GM10266 (cell line): ENCODE measurements around the gene BSND.

Experiments
- DNase-seq: peaks from one replicate; pipeline ENCODE4 v3.0.0; 2012; ENCODE audit errors: extremely low spot score
- CTCF ChIP-seq: IDR thresholded peaks from 2 replicates; pipeline ENCODE4 v1.5.1; 2012; ENCODE audit warnings: mild to moderate bottlenecking, low read depth; ENCODE audit not compliant: control insufficient read depth, insufficient read depth; ENCODE audit errors: missing control alignments

The BSND gene

GRCh38 chr1:55049271-55049913 lies 50.7 kb downstream of the BSND start:
- DNase-seq = no peak
- no peak for TF ChIP-seq CTCF

GRCh38 chr1:55049914-55050278 lies 51.2 kb downstream of the BSND start:
- DNase-seq = no peak
- TF ChIP-seq CTCF = no peak

GRCh38 chr1:55050283-55050682 lies 51.5 kb downstream of the BSND start:
- no peak for DNase-seq
- TF ChIP-seq CTCF = no peak

GRCh38 chr1:55051169-55051568 lies 52.4 kb downstream of the BSND start:
- no peak for DNase-seq
- no peak for TF ChIP-seq CTCF

GRCh38 chr1:55051621-55052020 lies 52.9 kb downstream of the BSND start:
- no peak for DNase-seq
- no peak for TF ChIP-seq CTCF

- DNase-seq = no peak
- TF ChIP-seq CTCF = no peak
These were observed 53.7 kb downstream of the BSND start for GRCh38 chr1:55052221-55053142.
